H7 (cell line): ENCODE data around the gene CEP104. TPM values are rescaled to one million over a fixed set of nuclear protein-coding genes. Genes with fewer than 3 reads are reported as not detected.

Experiments
- DNase-seq: peaks from one replicate; pipeline ENCODE4 v3.0.0; 2012
- H3K27me3 ChIP-seq: 2 replicates; pipeline ENCODE4 v1.6.0; 2011; ENCODE audit warnings: mild to moderate bottlenecking, low read length; ENCODE audit not compliant: control insufficient read depth, insufficient read depth
- H3K36me3 ChIP-seq: replicated peaks from 2 replicates; pipeline ENCODE4 v1.5.1; 2011; ENCODE audit warnings: low read length; ENCODE audit not compliant: control insufficient read depth, insufficient read depth
- H3K4me3 ChIP-seq: 2 replicates; pipeline ENCODE4 v1.5.1; 2011; ENCODE audit warnings: low read depth, mild to moderate bottlenecking, control low read depth, low read length, moderate library complexity; ENCODE audit not compliant: insufficient read depth
- total RNA-seq: library from RNA; depleted of rRNA; stranded (reverse); fragments of >200 nt; shearing (Covaris generic); gene quantifications from 2 replicates; pipeline ENCODE4 v1.2.3, GENCODE V29; 2014

Gene CEP104
- total RNA-seq, 1 experiment from 2014 or later = 22.8 TPM

GRCh38 chr1:3795453-3796214 is 61.4 kb downstream of the CEP104 start:
- no peak for DNase-seq
- no peaks in the 10 kb centered on the region for H3K27me3 ChIP-seq
- H3K4me3 ChIP-seq = peak overlapping the region; percentile 88
- no peaks in the 10 kb centered on the region for H3K36me3 ChIP-seq

GRCh38 chr1:3790952-3791351 is 66.1 kb downstream of the CEP104 start:
- Histone ChIP-seq H3K27me3 (no peaks in the 10 kb centered on the region), H3K4me3 (no peak overlapping the region), H3K36me3 (peaks cover 9% of the 10 kb centered on the region)
- peak; percentile 42 for DNase-seq

GRCh38 chr1:3790500-3790923 is 66.5 kb downstream of the CEP104 start:
- peak; percentile 65 for DNase-seq
- H3K36me3 ChIP-seq = peaks cover 9% of the 10 kb centered on the region

GRCh38 chr1:3789421-3790300 is 67.3 kb downstream of the CEP104 start:
- peaks cover 15% of the 10 kb centered on the region for H3K36me3 ChIP-seq
- DNase-seq = peak; percentile 68
- H3K4me3 ChIP-seq = no peak overlapping the region
- no peaks in the 10 kb centered on the region for H3K27me3 ChIP-seq

More at GRCh38 chr1:3790500-3790923, 66.5 kb downstream of the CEP104 start:
- no peak overlapping the region for H3K4me3 ChIP-seq
- H3K27me3 ChIP-seq = no peaks in the 10 kb centered on the region

- H3K36me3 ChIP-seq = peaks cover 21% of the 10 kb centered on the region
- DNase-seq = peak; percentile 43
- no peaks in the 10 kb centered on the region for H3K27me3 ChIP-seq
- no peak overlapping the region for H3K4me3 ChIP-seq
These were observed 68.1 kb downstream of the CEP104 start for GRCh38 chr1:3788756-3789420.

GRCh38 chr1:3787745-3788605 is 69.0 kb downstream of the CEP104 start:
- Histone ChIP-seq H3K27me3 (no peaks in the 10 kb centered on the region), H3K36me3 (peaks cover 25% of the 10 kb centered on the region), H3K4me3 (no peak overlapping the region)
- DNase-seq = peak; percentile 43

GRCh38 chr1:3787349-3787715 is 69.7 kb downstream of the CEP104 start:
- Histone ChIP-seq H3K27me3 (no peaks in the 10 kb centered on the region), H3K36me3 (peaks cover 30% of the 10 kb centered on the region), H3K4me3 (no peak overlapping the region)
- DNase-seq = peak; percentile 19

- no peaks in the 10 kb centered on the region for H3K27me3 ChIP-seq
- DNase-seq = peak; percentile 38
- no peak overlapping the region for H3K4me3 ChIP-seq
- peaks cover 35% of the 10 kb centered on the region for H3K36me3 ChIP-seq
These were observed 70.3 kb downstream of the CEP104 start for GRCh38 chr1:3786468-3787348.

GRCh38 chr1:3785456-3786157 is 71.4 kb downstream of the CEP104 start:
- Histone ChIP-seq H3K27me3 (no peaks in the 10 kb centered on the region), H3K4me3 (no peak overlapping the region), H3K36me3 (peaks cover 42% of the 10 kb centered on the region)
- DNase-seq = peak; percentile 92

GRCh38 chr1:3785045-3785444 is 72.0 kb downstream of the CEP104 start:
- Histone ChIP-seq H3K4me3 (no peak overlapping the region), H3K36me3 (peaks cover 47% of the 10 kb centered on the region), H3K27me3 (no peaks in the 10 kb centered on the region)
- peak; percentile 39 for DNase-seq

- H3K4me3 ChIP-seq = no peak overlapping the region
- peaks cover 54% of the 10 kb centered on the region for H3K36me3 ChIP-seq
- DNase-seq = peak; percentile 37
- no peaks in the 10 kb centered on the region for H3K27me3 ChIP-seq
These were observed 73.1 kb downstream of the CEP104 start for GRCh38 chr1:3783651-3784474.

GRCh38 chr1:3780901-3781300 is 76.1 kb downstream of the CEP104 start:
- peak; percentile 39 for DNase-seq
- Histone ChIP-seq H3K27me3 (no peaks in the 10 kb centered on the region), H3K36me3 (peaks cover 47% of the 10 kb centered on the region), H3K4me3 (no peak overlapping the region)
